ENCODE measurements around the gene PTGFRN. TPM values are rescaled to one million over a fixed set of nuclear protein-coding genes. Genes with fewer than 3 reads are reported as not detected.

Gene PTGFRN
- total RNA-seq, 1 experiment from 2014 or later, result 57.4 TPM

- no TSS peak for BruUV-seq (replicated peaks)
- H4K20me1 ChIP-seq (ENCODE audit: low read length), result no peaks in the 10 kb centered on the region
- no peaks in the 10 kb centered on the region for H3K27me3 ChIP-seq (ENCODE audit: low read length)
- no peak overlapping the region for H3K9ac ChIP-seq (ENCODE audit: low read length)
- H3F3A ChIP-seq (ENCODE audit: low read length, unreplicated experiment), result no peaks in the 10 kb centered on the region
- peaks cover 11% of the 10 kb centered on the region; the same call in 1 of the 2 replicates for H3K4me1 ChIP-seq (ENCODE audit: insufficient read depth, low read length)
- H3K4me3 ChIP-seq (ENCODE audit: low read length), result no peak overlapping the region
- POLR2A ChIA-PET (ENCODE audit: unreplicated experiment), result interaction anchor here (0.7 kb wide), 1 partner anchor 198 kb away, joined by 35 read pairs; no protein-coding TSS in a partner anchor
- H3K27ac ChIP-seq (ENCODE audit: low read length), result no peak overlapping the region
- H3K9me3 ChIP-seq (ENCODE audit: low read length), result no peaks in the 10 kb centered on the region
- no peak overlapping the region for H2AFZ ChIP-seq (ENCODE audit: low read length)
- intact Hi-C loops (cut with micrococcal nuclease), result loop anchor here (2.0 kb wide), 1 partner anchor 145 kb away; no protein-coding TSS in a partner anchor
- no peaks in the 10 kb centered on the region for H3K9me2 ChIP-seq (replicated peaks; ENCODE audit: low read length)
- TF ChIP-seq, protein P1, sequence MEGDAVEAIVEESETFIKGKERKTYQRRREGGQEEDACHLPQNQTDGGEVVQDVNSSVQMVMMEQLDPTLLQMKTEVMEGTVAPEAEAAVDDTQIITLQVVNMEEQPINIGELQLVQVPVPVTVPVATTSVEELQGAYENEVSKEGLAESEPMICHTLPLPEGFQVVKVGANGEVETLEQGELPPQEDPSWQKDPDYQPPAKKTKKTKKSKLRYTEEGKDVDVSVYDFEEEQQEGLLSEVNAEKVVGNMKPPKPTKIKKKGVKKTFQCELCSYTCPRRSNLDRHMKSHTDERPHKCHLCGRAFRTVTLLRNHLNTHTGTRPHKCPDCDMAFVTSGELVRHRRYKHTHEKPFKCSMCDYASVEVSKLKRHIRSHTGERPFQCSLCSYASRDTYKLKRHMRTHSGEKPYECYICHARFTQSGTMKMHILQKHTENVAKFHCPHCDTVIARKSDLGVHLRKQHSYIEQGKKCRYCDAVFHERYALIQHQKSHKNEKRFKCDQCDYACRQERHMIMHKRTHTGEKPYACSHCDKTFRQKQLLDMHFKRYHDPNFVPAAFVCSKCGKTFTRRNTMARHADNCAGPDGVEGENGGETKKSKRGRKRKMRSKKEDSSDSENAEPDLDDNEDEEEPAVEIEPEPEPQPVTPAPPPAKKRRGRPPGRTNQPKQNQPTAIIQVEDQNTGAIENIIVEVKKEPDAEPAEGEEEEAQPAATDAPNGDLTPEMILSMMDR (conservative IDR thresholded peaks at IDR 0.05; ENCODE audit: low read depth, low read length), result peak; percentile 51
- TF ChIP-seq EZH2phosphoT487 (IDR thresholded peaks at IDR 0.05; ENCODE audit: borderline replicate concordance, low read length), result no peak
- CTCF ChIA-PET, result no interaction called here
- no peaks in the 10 kb centered on the region for H3K36me3 ChIP-seq (ENCODE audit: low read depth, low read length)
- H3K4me2 ChIP-seq (ENCODE audit: low read length), result no peak overlapping the region
- H3K79me2 ChIP-seq (ENCODE audit: low read length), result no peaks in the 10 kb centered on the region
- ATAC-seq (peak; percentile 54), DNase-seq (peak; percentile 39)
These were observed 27.7 kb upstream of the PTGFRN start for GRCh38 chr1:116881879-116882520.

GRCh38 chr1:116882866-116883265, 26.9 kb upstream of the PTGFRN start:
- TF ChIP-seq, protein P1 (conservative IDR thresholded peaks at IDR 0.05; ENCODE audit: low read depth, low read length), result no peak
- TF ChIP-seq EZH2 (IDR thresholded peaks at IDR 0.05; ENCODE audit: low read length, unreplicated experiment) (no peak), EZH2phosphoT487 (IDR thresholded peaks at IDR 0.05; ENCODE audit: borderline replicate concordance, low read length) (no peak)
- POLR2A ChIA-PET (ENCODE audit: unreplicated experiment), result no interaction called here
- H2AFZ ChIP-seq (ENCODE audit: low read length), result no peak overlapping the region

GRCh38 chr1:116886291-116886878, 23.3 kb upstream of the PTGFRN start:
- H3K9ac ChIP-seq (ENCODE audit: low read length), result no peak overlapping the region
- no TSS peak for BruUV-seq (replicated peaks)
- H3K4me1 ChIP-seq (ENCODE audit: insufficient read depth, low read length), result no peaks in the 10 kb centered on the region
- TF ChIP-seq EZH2 (IDR thresholded peaks at IDR 0.05; ENCODE audit: low read length, unreplicated experiment), result no peak
- TF ChIP-seq EZH2phosphoT487 (IDR thresholded peaks at IDR 0.05; ENCODE audit: borderline replicate concordance, low read length), result no peak
- TF ChIP-seq, protein P1 (conservative IDR thresholded peaks at IDR 0.05; ENCODE audit: low read depth, low read length), result no peak
- no peak overlapping the region for H3K27ac ChIP-seq (ENCODE audit: low read length)
- H3K36me3 ChIP-seq (ENCODE audit: low read depth, low read length), result no peaks in the 10 kb centered on the region
- H3K4me3 ChIP-seq (ENCODE audit: low read length), result no peak overlapping the region
- H3K4me2 ChIP-seq (ENCODE audit: low read length), result no peak overlapping the region
- H3K27me3 ChIP-seq (ENCODE audit: low read length), result no peaks in the 10 kb centered on the region
- intact Hi-C loops (cut with micrococcal nuclease), result no loop called here
- H3F3A ChIP-seq (ENCODE audit: low read length, unreplicated experiment), result no peaks in the 10 kb centered on the region
- CTCF ChIA-PET, result no interaction called here
- POLR2A ChIA-PET (ENCODE audit: unreplicated experiment), result no interaction called here
- ATAC-seq (no peak), DNase-seq (peak; percentile 27)
- H3K9me3 ChIP-seq (ENCODE audit: low read length), result no peaks in the 10 kb centered on the region
- no peaks in the 10 kb centered on the region for H3K9me2 ChIP-seq (replicated peaks; ENCODE audit: low read length)
- H2AFZ ChIP-seq (ENCODE audit: low read length), result no peak overlapping the region
- no peaks in the 10 kb centered on the region for H3K79me2 ChIP-seq (ENCODE audit: low read length)
- no peaks in the 10 kb centered on the region for H4K20me1 ChIP-seq (ENCODE audit: low read length)

More at GRCh38 chr1:116882866-116883265, 26.9 kb upstream of the PTGFRN start:
- no peaks in the 10 kb centered on the region for H3K9me2 ChIP-seq (replicated peaks; ENCODE audit: low read length)
- H3K4me3 ChIP-seq (ENCODE audit: low read length), result no peak overlapping the region
- peaks cover 11% of the 10 kb centered on the region; the same call in 1 of the 2 replicates for H3K4me1 ChIP-seq (ENCODE audit: insufficient read depth, low read length)
- no peaks in the 10 kb centered on the region for H3K27me3 ChIP-seq (ENCODE audit: low read length)
- no peak overlapping the region for H3K4me2 ChIP-seq (ENCODE audit: low read length)
- H3F3A ChIP-seq (ENCODE audit: low read length, unreplicated experiment), result no peaks in the 10 kb centered on the region
- no peak overlapping the region for H3K9ac ChIP-seq (ENCODE audit: low read length)
- H3K27ac ChIP-seq (ENCODE audit: low read length), result no peak overlapping the region
- no peaks in the 10 kb centered on the region for H3K79me2 ChIP-seq (ENCODE audit: low read length)
- no TSS peak for BruUV-seq (replicated peaks)
- CTCF ChIA-PET, result no interaction called here
- H3K9me3 ChIP-seq (ENCODE audit: low read length), result no peaks in the 10 kb centered on the region
- DNase-seq (no peak), ATAC-seq (no peak)
- no peaks in the 10 kb centered on the region for H3K36me3 ChIP-seq (ENCODE audit: low read depth, low read length)
- no peaks in the 10 kb centered on the region for H4K20me1 ChIP-seq (ENCODE audit: low read length)
- intact Hi-C loops (cut with micrococcal nuclease), result no loop called here
